Right atrium auricular region (tissue), 2 donors: Measurements from ENCODE around the gene CEP63. TPM values are rescaled to one million over a fixed set of nuclear protein-coding genes. Genes with fewer than 3 reads are reported as not detected.

ENCODE experiments used
- DNase-seq: peaks from one replicate; pipeline ENCODE4 v3.0.0-alpha.2; 2019; ENCODE audit warnings: low spot score
- H3K27ac ChIP-seq, 2 donors: fragments of 200-600 bp; sonication (generic); 1 replicate in 1 of 2; 2 replicates in 1 of 2; pipeline ENCODE4 v1.5.1; 2016 to 2019
- H3K27me3 ChIP-seq, 2 donors: fragments of 200-600 bp; sonication (generic); one replicate each; pipeline versions ENCODE4 v1.5.1 to v1.6.0; 2017 to 2019
- H3K36me3 ChIP-seq: fragments of 200-600 bp; sonication (generic); one replicate; pipeline ENCODE4 v1.5.1; 2016
- H3K4me1 ChIP-seq, 2 donors: fragments of 200-600 bp; sonication (generic); one replicate each; pipeline versions ENCODE4 v1.5.1 to v1.6.0; 2017 to 2019
- H3K4me3 ChIP-seq, 2 donors: fragments of 200-600 bp; sonication (generic); 1 replicate in 1 of 2; 2 replicates in 1 of 2; pipeline ENCODE4 v1.5.1; 2017 to 2019; ENCODE audit warnings: mild to moderate bottlenecking in 1 of 2, moderate library complexity in 1 of 2
- H3K9me3 ChIP-seq, 2 donors: fragments of 200-600 bp; sonication (generic); one replicate each; pipeline ENCODE4 v1.5.1; 2019
- CTCF ChIP-seq, 2 donors: fragments of 200-600 bp; sonication (generic); IDR thresholded peaks; one replicate each; pipeline ENCODE4 v1.5.1; 2019; ENCODE audit warnings: antibody characterized with exemption in 2 of 2
- total RNA-seq, 2 donors: library from RNA; depleted of rRNA; stranded (reverse); fragments of >200 nt; gene quantifications; one replicate each; pipeline ENCODE4 v1.1.0, GENCODE V29; 2016

The CEP63 gene
- total RNA-seq, 2 donors from 2014 or later: 16.1 to 27.8 TPM

- DNase-seq: no peak
- no peaks in the 10 kb centered on the region for H3K27me3 ChIP-seq
- TF ChIP-seq CTCF (IDR thresholded peaks at IDR 0.05): no peak
- peak overlapping the region; percentile 22 to 37 for H3K27ac ChIP-seq
- H3K4me1 ChIP-seq: peaks cover 0 to 41% of the 10 kb centered on the region in 2 donors
- no peak overlapping the region for H3K4me3 ChIP-seq
- peaks cover 37% of the 10 kb centered on the region for H3K36me3 ChIP-seq
- no peaks in the 10 kb centered on the region for H3K9me3 ChIP-seq
Observed at GRCh38 chr3:134483195-134483900, 2.5 kb upstream of the CEP63 start.

- Histone ChIP-seq H3K4me3 (peak overlapping the region; percentile 71 to 75), H3K4me1 (peaks cover 0 to 41% of the 10 kb centered on the region in 2 donors), H3K36me3 (peaks cover 25% of the 10 kb centered on the region), H3K27me3 (no peaks in the 10 kb centered on the region), H3K27ac (peak overlapping the region; percentile 91 to 97), H3K9me3 (no peaks in the 10 kb centered on the region)
- TF ChIP-seq CTCF (IDR thresholded peaks at IDR 0.05): no peak
- DNase-seq: no peak
Observed at GRCh38 chr3:134485075-134485717, 661 bp upstream of the CEP63 start.

- no peak for TF ChIP-seq CTCF (IDR thresholded peaks at IDR 0.05)
- Histone ChIP-seq H3K9me3 (no peaks in the 10 kb centered on the region), H3K36me3 (peaks cover 11% of the 10 kb centered on the region), H3K27me3 (no peaks in the 10 kb centered on the region), H3K4me3 (peak overlapping the region; percentile 71 to 75), H3K4me1 (peaks cover 0 to 41% of the 10 kb centered on the region in 2 donors), H3K27ac (peak overlapping the region; percentile 91 to 97)
- no peak for DNase-seq
Observed at GRCh38 chr3:134486577-134487041, 752 bp downstream of the CEP63 start.

- Histone ChIP-seq H3K27me3 (no peaks in the 10 kb centered on the region), H3K9me3 (no peaks in the 10 kb centered on the region), H3K27ac (peak overlapping the region in 1 of 2 donors; percentile 97), H3K4me1 (peaks cover 0 to 41% of the 10 kb centered on the region in 2 donors), H3K4me3 (peak overlapping the region; percentile 5 to 75), H3K36me3 (peaks cover 3% of the 10 kb centered on the region)
- no peak for TF ChIP-seq CTCF (IDR thresholded peaks at IDR 0.05)
- DNase-seq: no peak
Observed at GRCh38 chr3:134487406-134487805, 1.5 kb downstream of the CEP63 start.

- Histone ChIP-seq H3K27ac (no peak overlapping the region), H3K4me3 (no peak overlapping the region), H3K36me3 (no peaks in the 10 kb centered on the region), H3K27me3 (no peaks in the 10 kb centered on the region), H3K9me3 (no peaks in the 10 kb centered on the region), H3K4me1 (no peaks in the 10 kb centered on the region)
- no peak for DNase-seq
- TF ChIP-seq CTCF (IDR thresholded peaks at IDR 0.05): no peak
Observed at GRCh38 chr3:134494495-134494894, 8.6 kb downstream of the CEP63 start.
